IPS-18c (cell line): ENCODE measurements around the gene MTFP1.
"Not testable (repeated sequence)": the region's sequence is repeated elsewhere in the genome, so short reads cannot be mapped to it uniquely, and the experiment has no call there.

Experiments
- H3K4me3 ChIP-seq: 2 replicates; pipeline ENCODE4 v1.7.0; 2013; ENCODE audit warnings: low read depth, mild to moderate bottlenecking, low read length, moderate library complexity; ENCODE audit not compliant: insufficient read depth
- H3K9me3 ChIP-seq: one replicate; pipeline ENCODE4 v1.6.1; 2013; ENCODE audit warnings: mild to moderate bottlenecking, low read length, moderate library complexity; ENCODE audit not compliant: control insufficient read depth, insufficient read depth

MTFP1 gene

DNA sequence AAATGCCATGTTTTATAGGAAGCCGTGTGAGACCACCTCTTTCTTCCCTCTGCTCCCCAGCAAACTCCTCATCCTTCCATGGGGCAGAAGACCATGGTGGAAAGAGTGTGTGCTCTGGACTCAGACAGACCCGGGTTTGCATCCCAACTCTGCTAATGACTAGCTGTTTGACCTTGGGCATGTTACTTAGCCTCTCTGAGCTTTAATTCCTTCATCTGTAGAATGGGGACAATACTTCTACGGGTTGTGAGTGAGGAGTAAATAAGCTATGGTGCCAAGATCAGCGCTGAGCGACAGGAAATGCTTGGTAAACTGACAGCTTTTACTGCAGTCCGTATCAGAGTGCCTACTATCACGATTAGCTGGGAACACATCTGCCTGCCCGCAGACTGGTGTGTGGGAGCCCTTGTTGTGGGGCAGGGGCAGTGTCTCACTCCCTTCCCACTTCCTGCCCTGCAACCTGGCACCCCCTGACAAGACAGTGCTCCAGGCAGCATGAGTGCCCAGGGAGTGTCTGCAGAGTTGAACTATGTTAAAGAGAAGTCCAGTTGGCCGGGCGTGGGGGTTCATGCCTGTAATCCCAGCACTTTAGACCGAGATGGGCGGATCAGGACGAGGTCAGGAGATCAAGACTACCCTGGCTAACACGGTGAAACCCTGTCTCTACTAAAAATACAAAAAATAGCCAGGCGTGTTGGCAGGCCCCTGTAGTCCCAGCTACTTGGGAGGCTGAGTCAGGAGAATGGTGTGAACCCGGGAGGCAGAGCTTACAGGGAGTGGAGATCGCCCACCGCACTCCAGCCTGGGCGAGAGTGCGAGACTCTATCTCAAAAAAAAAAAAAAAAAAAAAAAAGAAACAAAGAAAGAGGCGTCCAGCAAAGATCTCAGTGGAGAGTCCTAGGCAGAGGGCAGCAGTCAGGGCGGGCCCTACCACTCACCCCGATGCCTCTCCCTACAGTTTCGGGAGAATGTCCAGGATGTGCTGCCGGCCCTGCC is 26.6 kb upstream of the MTFP1 start:
- no peak overlapping the region for H3K4me3 ChIP-seq

GRCh38 chr22:30399718-30400117 is 25.9 kb upstream of the MTFP1 start:
- H3K4me3 ChIP-seq, result no peak overlapping the region
- no peaks in the 10 kb centered on the region for H3K9me3 ChIP-seq

More for the DNA sequence above, 26.6 kb upstream of the MTFP1 start:
- H3K9me3 ChIP-seq, result no peaks in the 10 kb centered on the region

DNA sequence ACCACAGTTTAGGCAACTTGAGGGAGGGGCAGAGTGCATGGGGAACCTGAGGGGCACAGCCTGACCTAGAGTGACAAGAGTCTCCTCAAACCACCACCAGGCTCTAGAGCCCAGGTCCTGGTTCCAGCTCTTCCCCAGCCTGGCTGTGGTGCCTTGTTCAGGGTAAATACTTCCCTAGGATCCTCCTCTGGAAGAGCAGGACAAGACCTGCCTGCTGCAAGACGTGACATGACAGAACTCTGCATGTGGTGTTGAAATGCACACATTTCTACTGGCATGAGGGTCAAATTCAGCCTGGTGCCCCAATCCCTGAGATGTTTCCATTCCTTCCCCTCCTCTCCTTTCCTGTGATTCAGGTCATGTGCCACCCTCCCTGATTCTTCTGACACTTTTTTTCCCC is 25.4 kb upstream of the MTFP1 start:
- Histone ChIP-seq H3K9me3 (no peaks in the 10 kb centered on the region), H3K4me3 (no peak overlapping the region)

- not testable (repeated sequence) for H3K9me3 ChIP-seq, H3K4me3 ChIP-seq
Observed at GRCh38 chr22:30401024-30401423, 24.5 kb upstream of the MTFP1 start.

DNA sequence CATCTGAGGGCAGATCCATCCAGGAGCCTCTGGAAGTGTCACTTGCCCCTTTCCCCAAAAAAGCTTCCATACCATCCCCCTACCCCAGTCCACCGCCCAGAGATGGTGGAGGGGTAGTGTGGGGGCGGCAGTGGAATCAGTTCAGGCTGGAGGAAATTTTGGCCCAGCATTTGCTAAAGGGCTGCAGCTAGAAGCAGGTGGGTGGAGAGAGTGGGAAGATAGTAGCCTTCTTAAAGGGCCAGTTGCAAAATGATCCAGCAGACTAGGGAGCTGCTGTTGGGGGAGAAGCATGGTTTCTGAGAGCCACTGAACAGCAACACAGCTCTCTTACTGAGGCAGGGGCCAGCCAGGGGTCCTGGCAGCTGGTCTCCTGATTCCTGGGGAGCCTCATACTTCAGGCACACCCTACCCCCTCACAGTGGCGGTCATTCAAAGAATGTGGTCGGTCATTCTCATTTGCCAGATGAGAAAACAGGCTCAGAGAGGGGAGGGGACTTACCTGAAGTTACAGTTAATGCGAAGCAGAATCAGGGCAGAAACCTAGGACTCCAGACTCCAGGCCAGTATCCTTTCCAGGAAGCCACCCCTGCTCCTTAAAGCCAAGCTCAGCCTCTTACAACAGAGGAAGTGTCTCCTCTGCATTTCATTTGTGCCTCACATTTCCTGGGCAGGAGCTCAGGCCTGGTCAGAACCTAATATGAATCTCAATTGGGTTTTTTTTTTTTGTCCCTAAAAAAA is 23.4 kb upstream of the MTFP1 start:
- H3K9me3 ChIP-seq, result no peaks in the 10 kb centered on the region
- no peak overlapping the region for H3K4me3 ChIP-seq

DNA sequence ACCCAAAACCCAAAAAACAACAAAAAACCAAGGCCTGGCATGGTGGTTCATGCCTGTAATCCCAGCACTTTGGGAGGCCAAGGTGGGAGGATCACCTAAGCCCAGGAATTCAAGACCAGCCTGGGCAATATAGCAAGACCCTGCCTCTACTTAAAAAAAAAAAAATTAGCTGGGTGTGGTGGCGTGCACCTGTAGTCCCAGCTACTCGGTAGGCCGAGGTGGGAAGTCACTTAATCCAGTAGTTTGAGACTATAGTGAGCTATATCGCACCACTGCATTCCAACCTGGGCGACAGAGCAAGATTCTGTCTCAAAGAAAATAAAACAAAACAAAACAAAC is 22.8 kb upstream of the MTFP1 start:
- H3K9me3 ChIP-seq, H3K4me3 ChIP-seq: not testable (repeated sequence)

- Histone ChIP-seq H3K4me3 (no peak overlapping the region), H3K9me3 (no peaks in the 10 kb centered on the region)
Observed at GRCh38 chr22:30404307-30404706, 21.3 kb upstream of the MTFP1 start.

GRCh38 chr22:30405731-30406130 is 19.8 kb upstream of the MTFP1 start:
- no peak overlapping the region for H3K4me3 ChIP-seq

GRCh38 chr22:30406400-30406799 is 19.2 kb upstream of the MTFP1 start:
- H3K9me3 ChIP-seq, result no peaks in the 10 kb centered on the region

More at GRCh38 chr22:30405731-30406130, 19.8 kb upstream of the MTFP1 start:
- no peaks in the 10 kb centered on the region for H3K9me3 ChIP-seq

GRCh38 chr22:30408388-30409102 is 17.0 kb upstream of the MTFP1 start:
- no peak overlapping the region for H3K4me3 ChIP-seq

More at GRCh38 chr22:30406400-30406799, 19.2 kb upstream of the MTFP1 start:
- no peak overlapping the region for H3K4me3 ChIP-seq

GRCh38 chr22:30411780-30412179 is 13.8 kb upstream of the MTFP1 start:
- H3K9me3 ChIP-seq, result no peaks in the 10 kb centered on the region

More at GRCh38 chr22:30408388-30409102, 17.0 kb upstream of the MTFP1 start:
- H3K9me3 ChIP-seq, result no peaks in the 10 kb centered on the region

DNA sequence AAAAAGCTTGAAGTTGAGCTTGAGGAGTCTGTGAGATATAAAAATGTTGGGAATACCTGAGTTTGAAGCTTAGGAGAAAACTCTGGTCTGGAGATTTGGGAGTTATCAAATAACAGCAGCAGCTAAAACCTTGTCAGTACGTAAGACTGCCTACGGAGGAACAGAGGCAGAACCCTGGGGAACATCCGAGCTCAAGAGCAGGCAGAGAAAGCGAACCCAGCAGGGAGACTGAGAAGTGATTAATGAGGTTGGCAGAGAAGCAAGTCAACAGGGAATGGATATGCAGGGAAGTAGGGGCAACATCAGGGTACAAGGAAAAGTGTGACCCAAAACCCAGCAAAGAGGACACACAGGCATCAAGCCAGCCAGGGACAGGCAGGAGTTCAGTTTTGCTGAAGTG is 12.6 kb upstream of the MTFP1 start:
- Histone ChIP-seq H3K4me3 (no peak overlapping the region), H3K9me3 (no peaks in the 10 kb centered on the region)

More at GRCh38 chr22:30411780-30412179, 13.8 kb upstream of the MTFP1 start:
- H3K4me3 ChIP-seq, result no peak overlapping the region

DNA sequence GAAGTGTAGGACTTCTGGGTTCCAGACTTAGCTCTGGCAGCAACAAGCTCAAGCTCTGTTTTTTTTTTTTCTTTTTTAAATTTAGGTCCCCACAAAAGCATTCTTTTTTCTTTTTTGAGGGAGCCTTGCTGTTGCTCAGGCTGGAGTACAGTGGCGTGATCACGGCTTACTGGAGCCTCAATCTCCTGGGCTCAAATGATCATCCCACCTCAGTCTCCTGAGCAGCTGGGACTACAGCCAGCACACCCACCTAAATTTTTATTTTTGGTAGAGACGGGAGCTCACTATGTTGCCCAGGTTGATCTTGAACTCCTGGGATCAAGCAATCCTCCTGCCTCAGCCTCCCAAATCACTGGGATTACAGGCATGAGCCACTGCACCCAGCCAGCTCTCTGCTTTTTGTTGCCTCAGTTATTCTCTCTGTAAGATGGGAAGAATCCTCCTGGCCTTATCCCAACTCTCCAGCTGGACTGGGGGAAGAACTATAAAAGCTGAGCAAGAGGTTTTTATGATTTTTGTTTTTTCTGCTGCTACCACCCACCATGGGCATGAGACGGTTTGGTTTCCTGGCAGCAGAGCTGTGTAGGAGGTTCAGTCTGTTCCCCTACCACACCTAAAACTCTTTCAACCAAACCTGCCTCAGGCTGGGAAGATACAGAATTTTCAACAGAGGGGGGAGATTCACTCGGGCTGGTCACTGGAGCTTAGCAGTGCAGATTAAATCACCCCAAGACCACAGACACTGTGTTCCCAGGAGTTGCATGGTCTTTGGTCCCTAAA is 11.6 kb upstream of the MTFP1 start:
- no peak overlapping the region for H3K4me3 ChIP-seq

GRCh38 chr22:30414525-30415047 is 11.0 kb upstream of the MTFP1 start:
- Histone ChIP-seq H3K4me3 (no peak overlapping the region), H3K9me3 (no peaks in the 10 kb centered on the region)

More for the DNA sequence above, 11.6 kb upstream of the MTFP1 start:
- no peaks in the 10 kb centered on the region for H3K9me3 ChIP-seq

DNA sequence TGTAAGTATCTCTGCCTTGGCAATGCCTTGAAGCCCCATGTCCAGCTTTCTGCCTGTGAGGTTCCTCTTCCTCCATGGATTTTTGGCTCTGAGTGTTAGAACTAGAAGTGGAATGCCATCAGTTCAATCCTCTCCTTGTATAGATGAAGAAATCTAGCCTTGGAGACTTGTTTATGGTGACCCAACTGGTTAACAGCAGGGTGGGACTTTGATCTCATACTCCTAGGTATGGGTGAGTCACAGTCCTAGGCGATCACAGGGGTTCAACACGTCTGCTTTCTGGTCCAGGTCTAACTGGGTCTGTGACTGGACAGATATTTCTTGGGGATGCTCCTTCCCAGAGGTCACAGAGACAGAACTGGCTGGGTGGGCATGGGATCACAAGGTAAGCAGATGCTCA is 9.2 kb upstream of the MTFP1 start:
- no peaks in the 10 kb centered on the region for H3K9me3 ChIP-seq
- no peak overlapping the region for H3K4me3 ChIP-seq

DNA sequence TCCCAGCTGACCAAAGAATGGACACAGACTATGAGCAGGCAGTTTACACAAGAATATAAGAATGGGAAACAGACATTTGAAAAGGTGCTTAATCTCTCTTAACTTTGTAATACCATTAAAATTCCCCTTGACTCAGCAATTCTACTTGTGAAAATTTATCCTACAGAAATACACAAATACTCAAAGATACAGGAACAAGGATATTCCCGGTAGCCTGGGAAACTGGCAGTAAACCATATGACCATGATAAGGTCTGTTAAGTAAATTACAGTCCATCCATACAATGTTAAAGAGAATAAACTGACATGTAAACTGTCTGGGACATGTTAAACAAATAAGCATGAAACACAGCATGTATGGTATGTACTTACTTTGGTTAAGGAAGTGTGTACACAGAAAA is 8.7 kb upstream of the MTFP1 start:
- Histone ChIP-seq H3K4me3 (no peak overlapping the region), H3K9me3 (no peaks in the 10 kb centered on the region)
